ENCODE results near the gene OCA2.
"Not testable (repeated sequence)": the region's sequence is repeated elsewhere in the genome, so short reads cannot be mapped to it uniquely, and the experiment has no call there.

OCA2 gene

GRCh38 chr15:27993544-27993943 lies 105.6 kb downstream of the OCA2 start:
- DNase-seq = no peak

DNA sequence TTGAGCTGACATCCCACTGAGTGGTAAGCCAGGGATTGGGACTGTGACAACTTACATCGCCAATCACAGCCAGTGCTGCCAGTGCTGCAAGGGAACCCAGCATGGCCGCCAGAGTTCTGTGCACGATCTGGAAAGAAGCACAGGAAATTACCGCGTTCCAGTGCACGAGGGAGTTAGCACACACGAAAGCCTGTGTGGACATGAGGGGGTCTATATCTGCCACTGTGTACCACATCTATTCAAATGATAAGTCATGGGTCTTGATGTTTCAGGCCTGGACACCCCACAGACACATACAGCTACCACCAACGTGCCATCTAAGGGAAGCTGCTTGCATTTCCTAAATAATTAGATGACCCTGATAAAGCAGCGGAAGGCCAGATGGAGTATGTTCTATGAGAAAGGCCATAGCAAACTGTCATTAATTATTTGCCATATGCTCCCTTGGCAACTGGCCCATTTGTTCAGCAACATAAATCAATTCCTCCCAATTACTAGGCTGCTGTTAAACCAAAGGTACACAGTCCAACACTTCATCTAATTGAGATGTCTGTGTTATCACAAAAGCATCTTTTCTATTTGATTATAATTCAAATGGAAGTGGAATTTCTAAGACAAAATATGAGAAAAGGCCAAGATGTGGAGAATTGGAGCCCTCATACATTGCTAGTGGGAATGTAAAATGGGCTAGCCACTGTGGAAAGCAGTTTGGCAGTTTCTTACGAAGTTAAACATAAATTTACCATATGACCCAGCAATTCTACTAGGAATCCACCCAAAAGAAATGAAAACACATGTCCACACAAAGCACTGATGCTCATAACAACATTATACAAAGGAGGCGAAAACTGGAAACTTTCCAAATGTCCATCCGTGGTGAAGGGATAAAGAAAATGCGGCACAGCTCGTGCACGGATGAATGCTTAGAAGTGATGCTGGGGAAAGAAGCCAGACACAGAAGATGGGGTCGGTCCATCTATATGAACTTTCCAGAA lies 108.3 kb downstream of the OCA2 start:
- DNase-seq = no peak

DNA sequence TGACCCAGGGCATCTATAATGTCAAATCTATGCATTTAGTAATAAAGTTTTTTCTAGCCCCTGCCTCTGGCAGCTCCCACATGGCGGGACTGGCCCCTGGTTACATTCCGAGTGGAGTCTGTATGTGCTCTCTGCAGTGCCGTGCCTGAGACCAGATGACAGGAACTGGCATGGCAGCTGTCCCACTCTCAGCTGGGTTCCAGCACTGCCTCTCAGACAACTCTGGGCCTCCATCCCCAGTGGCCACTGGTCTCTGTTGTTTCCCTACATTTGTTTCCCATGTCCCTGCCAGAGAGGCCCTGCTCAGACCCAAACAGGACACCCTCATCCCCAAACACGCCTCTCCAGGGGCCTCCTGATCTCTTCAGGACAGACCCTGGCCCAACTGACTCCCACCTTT lies 109.3 kb downstream of the OCA2 start:
- DNase-seq = no peak

- DNase-seq = no peak
Observed at GRCh38 chr15:27989427-27989826, 109.7 kb downstream of the OCA2 start.

DNA sequence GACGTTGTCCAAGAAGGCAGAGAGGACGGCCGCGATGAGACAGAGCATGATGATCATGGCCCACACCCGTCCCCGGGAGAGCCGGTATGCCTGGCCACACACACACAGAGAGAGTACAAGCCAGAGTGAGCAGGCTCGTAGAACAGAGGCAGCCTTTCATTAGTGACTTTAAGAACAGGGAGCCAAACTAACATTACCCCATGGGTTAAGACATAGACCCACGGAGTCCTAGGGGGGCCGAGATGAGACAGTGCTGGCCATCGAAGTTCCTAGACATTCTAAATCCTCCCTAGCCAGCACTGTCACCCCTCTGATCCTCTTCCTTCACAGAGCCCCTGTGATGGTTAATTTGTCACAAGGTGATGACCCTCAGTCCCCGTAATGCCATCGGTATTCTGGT lies 114.0 kb downstream of the OCA2 start:
- no peak for DNase-seq

DNA sequence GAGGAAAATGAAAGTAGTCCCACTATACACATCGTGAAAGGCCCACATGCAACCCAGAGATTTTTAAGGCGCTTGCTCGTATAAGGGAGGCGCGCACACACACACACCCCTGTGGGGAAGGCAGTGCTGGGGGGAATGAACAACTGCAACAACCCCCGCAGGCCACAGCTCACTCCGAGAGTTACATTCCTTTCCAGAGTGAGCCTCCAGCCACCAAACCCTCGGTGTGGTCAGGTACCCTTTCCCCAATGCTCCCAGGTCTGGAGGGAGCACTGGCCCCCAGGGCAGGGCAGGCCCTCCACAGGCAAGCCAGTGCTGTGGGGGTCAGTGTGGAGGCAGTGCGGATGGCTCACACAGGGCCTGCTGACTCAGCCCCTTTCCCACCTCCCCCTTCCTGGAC lies 115.6 kb downstream of the OCA2 start:
- no peak for DNase-seq

GRCh38 chr15:27977696-27978095 lies 121.4 kb downstream of the OCA2 start:
- no peak for DNase-seq

DNA sequence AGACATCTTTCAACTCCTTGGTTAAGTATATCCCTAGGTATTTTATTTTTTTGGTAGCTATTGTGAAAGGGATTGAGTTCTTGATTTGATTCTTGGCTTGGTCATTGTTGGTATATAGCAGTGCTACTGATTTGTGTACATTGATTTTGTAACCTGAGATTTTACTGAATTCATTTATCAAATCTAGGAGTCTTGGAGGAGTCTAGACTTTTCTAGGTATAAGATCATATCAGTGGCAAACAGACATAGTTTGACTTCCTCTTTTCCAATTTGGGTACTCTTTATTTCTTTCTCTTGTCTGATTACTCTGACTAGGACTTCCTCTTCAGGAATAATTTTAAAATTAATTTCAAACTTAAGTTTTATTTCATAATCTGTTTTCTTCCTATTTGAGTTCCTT lies 125.2 kb downstream of the OCA2 start:
- no peak for DNase-seq

GRCh38 chr15:27970661-27971392 lies 128.3 kb downstream of the OCA2 start:
- no peak for DNase-seq

DNA sequence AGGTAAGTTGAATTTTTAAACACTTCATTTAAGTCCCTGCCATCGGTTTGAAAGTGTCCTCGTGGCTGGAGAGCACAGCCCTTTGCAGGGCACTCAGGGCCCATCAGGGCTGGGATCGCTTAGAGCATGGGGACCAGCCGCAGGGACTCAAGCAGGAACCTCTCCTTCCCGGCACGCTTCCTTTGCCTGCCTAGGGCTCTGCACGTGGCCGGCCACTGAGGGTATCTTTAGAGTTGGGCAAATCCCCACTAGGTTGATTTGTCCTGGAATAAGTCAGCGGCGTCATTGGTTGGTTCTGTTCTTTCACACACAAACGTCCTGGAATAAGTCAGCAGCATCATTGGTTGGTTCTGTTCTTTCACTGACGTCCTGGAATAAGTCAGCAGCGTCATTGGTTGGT lies 131.6 kb downstream of the OCA2 start:
- no peak for DNase-seq

DNA sequence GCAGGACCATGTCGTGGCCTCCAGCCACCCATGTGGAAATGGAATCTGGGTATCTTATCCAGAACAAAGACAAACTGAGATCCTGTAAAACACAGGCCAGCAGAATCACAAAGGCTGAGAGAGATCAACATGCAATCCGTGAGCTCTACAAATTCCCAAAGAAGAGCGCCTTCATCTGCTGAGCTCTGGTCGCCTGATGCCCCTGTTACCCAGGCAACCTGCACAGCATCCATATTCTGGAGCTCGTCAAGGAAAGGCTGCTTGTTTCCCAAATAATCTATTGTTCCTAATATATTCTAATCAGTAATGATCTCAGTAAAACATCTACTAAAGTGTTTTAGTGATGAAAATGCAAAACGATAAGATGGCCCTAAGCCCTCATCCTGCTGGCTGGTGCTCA lies 133.6 kb downstream of the OCA2 start:
- no peak for DNase-seq

DNA sequence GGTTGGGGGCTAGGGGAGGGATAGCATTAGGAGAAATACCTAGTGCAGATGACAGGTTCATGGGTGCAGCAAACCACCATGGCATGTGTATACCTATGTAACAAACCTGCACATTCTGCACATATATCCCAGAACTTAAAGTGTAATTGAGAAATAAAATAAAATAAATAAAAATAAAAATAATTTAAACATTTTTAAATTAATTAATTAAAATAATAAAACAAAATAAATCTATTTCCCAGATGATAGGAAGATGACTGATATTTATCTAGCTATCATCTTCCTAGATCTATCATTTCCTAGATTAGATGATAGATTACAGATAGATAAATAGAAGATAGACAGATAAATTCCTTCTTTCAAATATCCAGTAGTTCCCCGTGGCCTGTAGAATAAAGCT lies 137.3 kb downstream of the OCA2 start:
- DNase-seq = no peak

- DNase-seq = no peak
Observed at GRCh38 chr15:27958911-27959578, 140.1 kb downstream of the OCA2 start.

DNA sequence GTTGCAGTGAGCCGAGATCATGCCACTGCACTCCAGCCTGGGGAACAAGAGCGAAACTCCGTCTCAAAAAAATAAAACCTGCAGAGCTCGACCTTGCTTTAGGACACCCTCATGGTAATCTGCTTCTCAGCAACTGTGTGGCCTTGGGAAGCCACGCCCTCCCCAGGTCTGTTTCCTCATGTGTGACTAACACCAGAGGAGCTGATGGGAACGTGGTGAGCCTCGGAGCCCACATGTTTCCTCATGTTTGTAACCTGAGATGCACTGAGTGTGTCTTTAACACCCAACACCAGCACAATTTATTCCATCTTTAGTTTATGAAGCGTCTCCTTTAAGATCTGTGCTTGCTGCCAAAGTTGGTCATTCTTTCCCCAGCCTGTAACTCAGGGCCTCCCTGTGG lies 142.8 kb downstream of the OCA2 start:
- no peak for DNase-seq

- no peak for DNase-seq
Observed at GRCh38 chr15:27955087-27955486, 144.0 kb downstream of the OCA2 start.

GRCh38 chr15:27952593-27952992 lies 146.5 kb downstream of the OCA2 start:
- not testable (repeated sequence) for DNase-seq

DNA sequence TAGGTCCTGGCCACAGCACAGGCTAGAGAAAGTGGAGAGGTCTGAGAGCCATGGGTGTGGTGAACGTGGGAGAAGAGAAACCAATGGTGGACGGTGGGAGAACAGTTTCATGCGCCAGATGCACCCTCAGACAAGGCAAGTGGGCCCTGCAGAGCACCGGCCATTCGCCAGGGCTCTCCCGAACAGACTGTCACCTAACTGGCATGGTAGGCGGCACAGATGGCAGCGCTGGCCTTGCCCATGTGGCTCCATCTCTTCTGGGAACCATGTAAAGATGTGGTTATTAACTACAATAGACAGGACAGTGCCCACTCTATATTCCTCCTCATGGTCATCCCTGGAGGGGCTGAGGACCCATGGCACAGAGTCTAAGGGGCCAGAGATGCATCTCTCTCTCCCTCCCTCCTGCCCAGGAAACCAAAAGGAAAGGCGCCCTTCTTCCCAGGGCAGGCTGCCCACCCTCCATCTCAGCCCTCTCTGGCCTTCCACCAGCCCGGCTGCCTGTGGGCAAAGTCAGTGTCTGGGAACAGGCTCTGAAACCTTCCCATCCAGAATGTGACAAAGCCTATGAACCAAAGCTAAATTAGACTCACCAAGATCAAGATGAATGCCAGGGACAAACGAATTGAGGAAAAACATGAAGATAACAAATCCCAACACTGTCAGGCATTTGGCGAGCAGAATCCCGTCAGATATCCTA lies 147.8 kb downstream of the OCA2 start:
- no peak for DNase-seq

GRCh38 chr15:27949089-27949488 lies 150.0 kb downstream of the OCA2 start:
- DNase-seq = no peak

DNA sequence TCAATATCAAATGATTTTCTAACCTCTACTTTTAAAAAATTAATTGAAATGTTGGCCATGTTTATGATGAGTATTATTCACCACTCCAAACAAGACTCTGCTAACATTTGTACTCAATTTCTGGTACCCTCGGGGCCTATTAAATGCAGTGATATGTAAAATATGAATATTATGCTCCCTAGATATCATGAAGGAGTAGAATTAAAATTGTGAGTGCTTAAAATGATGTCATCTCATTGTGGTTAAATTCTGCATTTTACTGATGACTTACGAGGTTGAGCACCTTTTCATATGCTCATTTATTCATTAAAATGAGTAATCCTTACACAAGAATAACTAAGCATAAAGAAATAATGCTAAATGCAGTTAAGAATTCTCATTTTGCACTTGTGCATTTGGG lies 159.9 kb downstream of the OCA2 start:
- DNase-seq = no peak

GRCh38 chr15:27937851-27938250 lies 161.3 kb downstream of the OCA2 start:
- no peak for DNase-seq

DNA sequence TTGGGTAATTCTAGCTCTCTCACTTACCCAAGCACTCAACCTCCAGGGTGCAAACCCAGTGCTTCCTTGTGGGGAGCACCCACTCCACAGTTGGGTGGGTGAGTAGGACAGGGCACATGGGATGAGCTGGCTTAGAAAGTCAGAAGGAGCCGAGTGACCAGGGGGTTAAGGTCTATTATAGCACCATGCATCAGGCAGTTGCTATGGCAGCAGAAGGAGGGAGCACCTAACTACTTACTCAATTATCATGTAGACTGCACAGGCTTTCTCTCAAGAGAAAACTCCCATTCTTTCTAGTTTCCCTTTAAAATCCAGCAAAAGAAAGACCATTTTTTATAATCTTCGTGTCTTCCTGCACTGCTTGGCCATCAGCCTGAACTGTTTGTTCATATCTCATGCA lies 163.0 kb downstream of the OCA2 start:
- no peak for DNase-seq

DNA sequence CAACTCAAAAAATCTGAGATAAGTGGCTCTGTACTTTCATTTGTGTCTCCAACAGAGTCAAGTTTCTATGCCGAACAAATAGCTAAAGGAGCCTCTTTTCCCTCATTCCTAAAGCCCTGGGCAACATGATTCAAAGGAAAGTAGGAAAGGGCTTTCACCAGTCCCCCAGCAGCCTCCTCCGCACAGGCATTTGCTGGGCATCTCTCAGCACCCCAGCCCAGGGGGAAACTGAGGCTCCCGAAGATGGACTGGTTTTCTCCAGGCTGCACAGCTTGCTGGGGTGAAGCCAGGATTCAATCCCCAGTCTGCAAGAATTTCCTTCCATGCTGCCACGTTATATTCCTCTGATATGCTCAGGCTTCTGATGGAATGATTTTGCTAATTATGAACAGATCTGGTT lies 163.8 kb downstream of the OCA2 start:
- DNase-seq = no peak

DNA sequence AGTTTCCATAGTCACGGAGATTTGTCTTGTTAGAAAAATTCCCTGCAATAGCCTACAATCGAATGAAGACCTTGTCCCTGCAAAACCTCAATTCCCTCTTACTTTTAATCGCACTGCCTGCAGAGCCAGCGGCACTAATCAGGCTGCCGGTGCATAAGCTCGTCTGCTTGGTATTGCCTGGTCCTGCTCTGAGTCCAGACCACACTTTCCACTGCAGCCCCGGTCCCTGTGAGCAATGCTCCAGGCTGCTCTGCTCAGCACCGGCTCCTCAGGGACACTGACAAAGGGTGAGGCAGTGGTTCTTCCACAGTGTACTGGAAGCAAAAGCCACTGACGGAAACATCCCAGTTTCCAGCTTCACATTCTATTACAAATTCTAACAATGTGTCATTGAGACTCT lies 164.3 kb downstream of the OCA2 start:
- DNase-seq = no peak
